ENCODE data around the gene PGLYRP3. TPM values are rescaled to one million over a fixed set of nuclear protein-coding genes. Genes with fewer than 3 reads are reported as not detected.
"Not testable (repeated sequence)": the region's sequence is repeated elsewhere in the genome, so short reads cannot be mapped to it uniquely, and the experiment has no call there.

PGLYRP3 gene
- total RNA-seq, 1 donor from 2014 or later, result not detected

DNA sequence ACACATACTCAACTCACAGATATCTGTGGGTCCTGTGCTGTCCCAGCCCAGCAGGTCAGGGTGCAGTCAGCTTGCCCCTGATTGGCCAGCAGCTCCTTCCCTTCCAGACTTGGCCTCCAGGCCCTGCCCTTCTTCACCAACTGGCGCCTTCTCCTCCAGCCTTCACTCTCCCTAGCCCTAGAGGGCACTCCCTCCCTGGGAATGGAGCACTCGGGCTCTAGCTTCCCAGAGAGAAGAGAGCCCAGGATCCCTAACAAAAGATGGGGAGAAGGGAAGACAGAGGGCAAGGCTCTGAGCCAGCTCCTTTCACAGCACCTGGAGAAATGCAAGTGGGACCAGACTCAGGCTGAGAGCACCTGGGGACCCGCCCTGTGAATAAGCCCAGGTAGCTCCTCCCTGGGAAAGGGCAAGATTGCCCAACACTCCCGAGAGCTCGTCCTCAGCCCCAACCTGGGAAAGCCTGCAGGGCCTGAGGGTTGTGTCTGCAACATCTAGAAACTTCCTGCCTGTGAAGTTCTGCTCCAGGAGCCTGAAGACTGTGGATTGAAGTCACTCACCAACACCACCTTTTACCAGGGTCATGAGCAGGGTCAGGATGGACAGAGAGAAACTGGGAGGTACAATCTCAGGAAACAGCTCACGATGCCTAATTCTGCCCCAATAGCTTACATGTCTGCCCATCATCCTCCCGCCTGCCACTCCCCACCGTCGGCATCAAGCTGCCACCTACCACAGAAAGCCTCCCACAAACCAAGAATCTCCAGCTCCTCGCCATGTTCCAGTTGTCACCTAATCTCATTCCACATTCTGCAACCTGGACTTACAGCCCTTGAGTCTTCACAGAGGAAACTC lies 36.0 kb upstream of the PGLYRP3 start, which contains the start of gene PGLYRP4:
Gene PGLYRP4, minus strand, starts transcription at position 331 of the 852 bp plus-strand sequence. CDS start 909 bp downstream, outside the sequence.
- DNase-seq, result no peak

DNA sequence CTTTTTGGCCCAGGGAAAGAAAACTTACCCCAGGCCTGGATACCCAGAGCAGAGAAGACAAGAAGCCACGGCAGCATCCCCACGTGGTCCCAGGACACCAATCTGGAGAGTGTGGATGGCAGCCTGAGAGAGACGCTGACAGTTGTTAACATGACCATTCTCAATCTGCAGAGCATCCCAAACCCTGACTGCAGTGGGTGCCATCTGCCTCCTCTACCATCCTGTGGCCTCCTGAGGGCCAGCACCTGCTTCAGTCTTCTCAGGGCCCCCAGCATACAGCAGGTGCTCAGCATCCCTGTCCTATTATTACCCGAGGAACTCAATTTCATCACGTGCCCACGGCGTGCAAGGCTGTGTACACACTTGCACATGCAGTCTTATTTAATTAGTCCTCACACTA lies 35.1 kb upstream of the PGLYRP3 start:
- DNase-seq, result no peak

DNA sequence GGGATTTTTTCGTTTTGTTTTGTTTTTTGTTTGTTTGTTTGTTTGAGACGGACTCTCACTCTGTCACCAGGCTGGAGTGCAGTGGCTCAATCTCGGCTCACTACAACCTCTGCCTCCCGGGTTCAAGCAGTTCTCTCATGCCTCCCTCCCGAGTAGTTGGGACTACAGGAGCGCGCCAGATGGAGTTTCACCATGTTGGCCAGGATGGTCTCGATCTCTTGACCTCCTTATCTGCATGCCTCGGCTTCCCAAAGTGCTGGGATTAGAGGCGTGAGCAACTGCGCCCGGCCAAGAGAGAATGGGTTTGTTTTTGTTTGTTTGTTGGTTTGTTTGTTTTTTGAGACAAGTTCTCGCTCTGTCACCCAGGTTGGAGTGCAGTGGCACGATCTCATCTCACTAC lies 34.3 kb upstream of the PGLYRP3 start:
- DNase-seq, result not testable (repeated sequence)

DNA sequence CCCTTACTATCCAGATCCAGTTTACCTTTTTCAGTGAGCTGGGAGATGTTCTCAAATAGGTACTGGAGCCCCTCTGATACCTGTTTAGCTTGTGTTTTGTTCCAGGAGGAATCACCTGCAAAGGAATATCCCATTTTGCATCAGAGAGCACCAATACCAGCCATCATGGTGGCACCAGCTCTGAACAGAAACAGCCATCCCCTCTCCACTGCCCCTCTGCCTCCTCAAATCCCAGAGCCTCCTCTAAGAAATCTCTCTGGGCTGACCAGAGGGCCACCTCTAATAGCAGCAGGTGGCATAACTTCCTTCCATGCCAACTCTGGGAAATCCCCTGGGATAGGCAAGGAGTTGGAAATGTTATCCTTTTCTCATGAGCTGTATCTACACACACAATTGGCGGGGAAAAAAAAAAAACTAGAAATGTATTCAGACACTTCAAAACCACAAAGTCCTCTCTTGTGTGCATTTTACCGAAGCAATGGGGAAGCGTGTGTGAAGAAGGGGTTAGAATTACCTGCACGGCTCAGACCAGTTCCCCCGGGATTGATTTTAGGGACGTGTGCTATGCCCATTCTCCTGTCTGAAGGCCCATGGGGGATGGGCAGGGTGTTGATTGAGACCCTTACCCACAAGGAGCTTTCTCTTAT lies 33.4 kb upstream of the PGLYRP3 start:
- DNase-seq, result no peak

DNA sequence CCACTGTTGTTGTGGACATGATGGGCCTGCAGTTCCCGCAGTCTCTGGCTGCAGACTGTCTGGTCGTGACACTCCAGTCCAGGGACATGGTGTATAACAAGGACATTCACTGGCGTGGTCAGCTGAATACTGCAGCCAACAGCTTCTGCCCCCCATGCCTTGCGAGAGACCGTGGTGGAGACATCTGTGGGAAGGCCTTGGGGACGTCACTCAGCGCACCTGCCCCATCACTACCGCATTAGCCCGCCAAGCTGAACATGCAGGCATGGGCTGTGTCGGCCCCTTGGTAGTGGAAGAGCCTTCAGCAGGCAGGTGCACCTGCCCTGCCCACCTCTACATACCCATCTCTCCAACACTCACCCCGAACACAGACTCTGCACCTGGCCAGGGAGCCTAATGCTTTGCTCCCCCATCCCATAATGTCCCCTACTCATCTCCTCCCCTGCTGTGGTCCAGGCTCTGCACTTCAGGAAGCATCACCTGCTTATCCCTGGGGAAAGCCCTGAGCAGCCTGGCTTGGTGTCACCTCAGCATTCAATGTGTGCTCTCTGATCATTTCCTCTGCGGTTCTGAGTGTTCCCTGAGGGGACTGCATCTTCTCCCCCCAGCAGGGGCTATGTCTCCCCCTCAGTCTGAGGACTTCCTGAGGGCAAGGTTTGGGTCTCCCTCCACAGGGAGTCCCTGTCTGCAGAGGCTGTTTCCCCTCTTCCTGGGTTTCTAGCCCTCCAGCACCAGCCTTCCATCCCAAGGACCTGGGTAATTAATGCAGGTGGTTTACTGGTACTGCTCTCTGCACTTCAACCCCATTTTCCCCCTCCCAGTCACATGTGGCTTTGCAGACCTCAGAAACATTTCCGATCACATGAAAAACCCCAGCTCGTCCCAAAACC lies 32.7 kb upstream of the PGLYRP3 start:
- DNase-seq, result no peak

DNA sequence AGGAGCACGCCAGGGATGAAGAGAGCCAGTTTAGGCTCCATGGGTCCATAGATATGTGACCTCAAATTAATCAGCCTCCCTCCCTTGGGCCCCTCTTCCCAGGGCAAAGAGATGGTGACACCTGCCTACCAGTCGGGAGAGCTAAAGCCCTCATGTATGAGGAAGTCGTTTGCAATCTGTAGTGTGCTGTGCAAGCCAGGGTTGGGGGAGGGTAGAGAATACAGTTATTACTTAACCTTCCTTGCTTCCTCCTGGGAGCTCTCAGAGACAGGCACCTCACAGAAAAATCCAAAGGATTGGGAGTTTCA lies 31.9 kb upstream of the PGLYRP3 start:
- no peak for DNase-seq

DNA sequence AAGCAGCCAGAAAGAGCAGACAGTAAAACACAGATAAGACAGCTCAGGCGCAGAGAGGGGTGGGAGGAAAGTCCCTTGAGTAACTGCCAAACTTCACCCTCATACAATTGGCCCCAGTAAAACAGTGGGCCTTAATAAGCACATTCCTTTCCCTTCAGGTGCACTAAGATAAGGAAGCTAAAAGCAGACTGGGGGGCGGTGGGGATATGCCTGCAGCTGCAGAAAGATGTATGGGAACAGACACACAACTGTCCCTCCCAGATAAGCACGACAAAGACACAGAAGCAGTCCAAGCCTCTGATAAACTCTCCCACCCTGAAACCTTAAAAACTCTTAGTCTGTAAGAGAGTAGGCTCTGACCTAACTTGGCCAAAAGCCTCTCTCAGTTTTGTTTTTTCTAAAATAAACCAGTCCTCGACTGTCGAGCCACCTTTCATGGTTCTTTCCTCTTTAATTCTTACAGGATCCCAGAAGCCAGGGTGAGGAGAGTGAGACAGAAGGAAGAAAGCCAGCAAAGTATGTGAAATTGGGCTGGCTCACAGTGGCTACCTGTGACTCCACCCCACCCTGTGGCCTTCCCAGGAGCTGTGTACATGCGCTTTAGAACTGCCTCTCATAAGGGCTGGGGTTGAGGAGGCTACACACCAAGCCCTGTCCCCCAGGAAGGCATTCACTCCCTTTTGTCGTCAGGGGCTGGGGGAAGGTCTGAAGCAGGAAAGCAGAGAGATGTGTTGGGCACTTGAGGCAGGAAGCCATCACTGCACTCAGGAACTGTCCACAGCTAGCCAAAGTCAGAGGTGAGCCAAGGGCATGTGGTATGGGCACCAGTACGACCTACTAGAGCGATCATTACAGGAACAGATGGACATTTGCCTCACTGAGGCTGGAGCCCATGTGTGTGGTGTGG lies 31.3 kb upstream of the PGLYRP3 start:
- DNase-seq, result no peak

DNA sequence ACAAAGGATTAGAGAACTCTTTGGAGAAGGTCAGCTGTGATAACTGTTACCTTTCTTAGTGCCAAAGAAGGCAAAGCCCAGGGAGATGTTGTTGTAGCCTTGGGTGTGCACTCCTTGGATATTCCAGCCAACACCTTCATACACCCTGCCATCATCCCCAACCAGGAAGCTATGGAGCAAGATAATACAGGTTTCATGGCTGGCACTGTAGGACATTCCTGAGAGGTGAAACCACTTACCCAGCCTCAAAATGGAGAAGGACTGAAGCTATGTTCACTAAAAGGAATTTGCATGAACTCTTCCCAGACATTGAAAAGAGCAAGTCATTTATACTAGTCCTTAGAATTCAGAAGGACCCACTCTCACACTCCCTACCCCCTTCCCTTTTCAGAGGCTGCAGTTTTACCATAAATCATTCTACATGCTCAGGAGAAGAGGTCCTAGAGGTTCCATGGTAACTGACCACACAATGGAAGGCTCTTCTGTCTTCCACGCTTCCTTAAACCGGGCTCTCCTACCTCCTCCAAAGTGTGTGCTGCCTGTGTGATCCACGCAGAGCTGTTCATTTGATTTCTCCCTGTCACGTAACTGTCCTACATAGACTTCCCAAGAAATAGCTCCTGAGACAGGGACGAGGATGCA lies 30.4 kb upstream of the PGLYRP3 start:
- no peak for DNase-seq

DNA sequence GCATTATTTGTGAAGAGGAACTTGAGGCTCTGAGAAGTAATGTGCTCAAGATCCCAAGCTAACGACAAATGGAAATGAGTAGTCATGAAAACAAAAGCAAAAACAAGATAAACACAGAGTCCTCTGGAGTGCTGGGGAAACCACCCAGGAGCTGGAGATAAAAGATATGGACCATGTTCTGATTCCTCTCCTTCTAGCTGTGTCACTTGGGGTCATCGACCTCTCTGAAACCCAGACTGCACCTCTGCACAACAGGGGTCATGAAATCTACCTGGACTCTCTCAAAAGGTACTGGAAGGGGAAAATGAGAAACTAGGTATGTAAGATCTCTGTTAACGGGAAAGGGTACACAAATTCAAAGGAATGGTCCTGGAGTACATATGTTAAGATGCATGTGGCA lies 29.4 kb upstream of the PGLYRP3 start:
- no peak for DNase-seq

DNA sequence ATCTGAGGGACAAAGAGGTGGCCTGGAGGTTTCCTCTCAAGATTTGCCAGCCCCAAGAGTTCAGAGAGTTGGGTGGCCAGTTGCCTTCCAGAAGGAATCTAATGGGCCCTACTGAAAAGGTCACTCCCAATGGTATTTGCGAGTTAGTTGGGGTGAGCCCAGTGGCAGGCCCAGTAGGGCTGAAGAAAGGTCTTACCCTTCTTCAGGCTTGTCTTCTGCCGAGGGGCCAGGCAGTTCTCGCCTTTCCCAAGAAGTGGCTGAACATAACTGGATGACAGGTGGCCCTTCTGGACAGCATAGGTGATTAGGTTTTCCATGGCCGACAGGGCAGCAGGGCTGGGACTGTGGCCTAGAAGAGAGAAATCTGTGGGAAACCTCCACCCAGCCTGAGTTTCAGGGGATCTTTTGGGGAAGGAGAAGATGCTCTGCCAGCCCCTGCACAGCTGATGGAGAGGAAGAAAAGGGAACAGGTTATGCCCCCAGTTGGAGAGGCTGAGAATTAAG lies 28.7 kb upstream of the PGLYRP3 start:
- no peak for DNase-seq

DNA sequence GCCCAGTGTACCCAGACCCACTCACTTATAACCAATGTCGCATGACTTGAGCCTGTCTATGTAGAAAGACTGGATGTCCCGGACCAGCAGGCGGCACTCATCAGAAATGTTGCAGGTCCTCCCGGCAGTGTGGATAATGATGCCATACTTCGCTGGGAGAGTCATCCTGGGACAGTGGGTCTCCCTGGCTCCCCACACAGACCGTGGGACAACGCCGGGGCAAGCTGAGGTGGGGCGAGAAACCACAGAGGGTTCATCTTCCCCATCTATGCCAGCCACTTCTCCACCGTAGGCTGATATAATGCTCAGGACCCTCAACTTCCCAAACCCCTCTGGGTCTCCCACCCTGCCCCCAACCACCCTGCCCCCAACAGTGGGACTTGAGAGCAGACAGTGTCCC lies 27.6 kb upstream of the PGLYRP3 start:
- no peak for DNase-seq

DNA sequence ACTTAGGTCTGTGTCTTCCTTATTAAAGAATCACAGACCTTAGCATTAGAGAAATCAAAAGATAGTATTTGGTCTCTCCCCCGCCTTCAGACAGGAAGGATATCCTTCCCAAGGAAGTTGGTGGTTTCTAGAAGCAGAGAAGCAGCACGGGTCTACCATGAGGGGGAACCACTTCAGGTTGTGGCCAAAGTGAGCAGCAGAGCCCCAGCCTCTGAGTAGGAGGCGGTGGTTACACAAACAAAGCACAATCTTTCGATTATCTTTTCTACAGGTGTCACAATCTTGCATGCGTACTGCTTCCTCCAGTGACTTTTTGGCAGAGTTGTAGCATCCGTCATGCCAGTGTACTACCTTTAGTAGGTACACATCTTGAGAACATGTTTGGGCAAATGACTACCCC lies 27.1 kb upstream of the PGLYRP3 start:
- no peak for DNase-seq

DNA sequence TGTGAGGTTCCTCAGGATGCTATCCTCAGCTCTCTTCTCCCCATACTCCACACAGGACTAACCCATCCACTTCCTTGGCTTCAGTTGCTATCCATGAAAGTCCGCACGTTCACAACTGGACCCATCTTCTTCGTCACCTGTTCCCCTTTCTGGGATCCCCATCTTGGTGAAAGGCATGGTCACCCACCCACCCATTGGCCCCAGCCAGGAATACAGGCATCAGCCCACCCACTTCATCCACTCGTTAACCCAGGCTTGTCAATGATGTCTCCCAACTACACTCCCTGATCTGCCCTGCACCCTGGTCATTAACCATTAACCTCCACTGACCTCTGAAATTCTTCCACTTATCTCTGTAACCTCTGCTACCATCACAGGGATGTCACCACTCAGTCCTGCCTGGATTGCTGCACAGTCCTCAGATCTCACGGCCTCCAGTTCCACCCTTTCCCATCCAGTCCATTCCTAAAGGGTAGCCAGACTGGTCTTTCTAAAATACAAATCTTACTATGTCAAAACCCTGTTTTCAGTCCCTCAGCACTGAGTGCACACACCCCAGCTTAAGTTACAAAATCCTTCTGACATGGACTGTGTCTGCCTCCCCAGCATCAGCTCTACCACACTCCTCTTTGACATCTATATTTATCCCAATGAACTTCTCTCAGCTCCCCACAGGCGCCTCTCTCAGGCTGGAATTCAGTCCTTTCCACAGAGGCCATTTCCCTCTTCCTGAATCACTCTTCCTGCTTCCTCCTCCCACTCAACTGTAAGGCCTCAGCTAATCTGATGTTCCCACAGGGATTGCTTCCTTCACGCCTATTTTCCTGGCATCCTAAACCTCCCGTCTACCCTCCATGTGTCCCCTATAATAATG lies 25.5 kb upstream of the PGLYRP3 start:
- DNase-seq, result no peak

DNA sequence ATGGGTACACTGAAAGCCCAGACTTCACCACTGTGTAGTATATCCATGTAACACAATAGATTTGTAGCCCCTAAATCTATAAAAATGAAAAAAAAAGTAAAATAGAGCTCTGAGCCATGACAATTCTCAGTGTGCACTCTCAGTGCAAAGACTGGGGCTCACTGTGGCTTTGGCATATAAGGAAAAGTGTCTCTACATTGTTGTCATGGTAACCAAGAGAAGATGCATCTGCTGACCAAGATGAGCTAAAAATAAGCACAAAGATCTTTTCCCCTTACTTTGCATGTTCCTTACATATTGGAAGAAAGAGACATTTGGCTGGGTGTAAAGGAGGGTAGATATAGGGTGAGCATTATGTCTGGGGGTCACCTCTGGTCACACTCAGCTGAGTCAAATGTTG lies 23.9 kb upstream of the PGLYRP3 start:
- no peak for DNase-seq

DNA sequence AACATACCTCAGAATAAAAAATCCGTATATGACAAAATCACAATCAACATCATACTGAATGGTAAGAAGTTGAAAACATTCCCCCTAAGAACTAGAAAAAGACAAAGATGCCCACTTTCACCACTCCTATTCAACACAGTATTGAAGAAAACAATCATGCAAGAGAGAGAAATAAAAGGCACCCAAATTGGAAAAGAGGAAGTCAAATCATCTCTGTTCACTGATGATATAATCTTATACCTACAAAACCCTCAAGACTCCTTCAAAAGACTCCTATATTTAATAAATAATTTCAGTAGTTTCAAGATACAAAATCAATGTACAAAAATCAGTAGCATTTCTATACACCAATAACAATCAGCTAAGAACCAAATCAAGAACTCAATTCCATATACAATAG lies 21.1 kb upstream of the PGLYRP3 start:
- DNase-seq, result no peak

DNA sequence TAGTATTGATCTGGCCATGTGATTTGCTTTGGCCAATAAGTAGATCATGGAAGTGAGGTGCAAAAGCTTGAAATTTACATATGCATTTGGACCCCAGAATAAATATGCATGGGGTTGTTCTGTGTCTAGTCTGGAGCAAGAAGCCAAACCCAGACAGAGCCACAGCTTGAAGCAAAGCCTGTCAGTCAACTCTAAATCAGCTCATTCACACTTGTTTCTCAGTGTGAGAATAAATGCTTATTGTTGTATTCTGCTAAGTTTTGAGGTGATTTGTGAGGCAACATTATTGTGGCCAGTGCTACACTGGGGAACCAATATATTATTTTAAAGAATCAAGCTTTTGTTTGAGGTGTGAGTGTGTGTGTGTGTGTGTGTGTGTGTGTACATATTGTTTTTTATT lies 12.2 kb upstream of the PGLYRP3 start:
- DNase-seq, result no peak

DNA sequence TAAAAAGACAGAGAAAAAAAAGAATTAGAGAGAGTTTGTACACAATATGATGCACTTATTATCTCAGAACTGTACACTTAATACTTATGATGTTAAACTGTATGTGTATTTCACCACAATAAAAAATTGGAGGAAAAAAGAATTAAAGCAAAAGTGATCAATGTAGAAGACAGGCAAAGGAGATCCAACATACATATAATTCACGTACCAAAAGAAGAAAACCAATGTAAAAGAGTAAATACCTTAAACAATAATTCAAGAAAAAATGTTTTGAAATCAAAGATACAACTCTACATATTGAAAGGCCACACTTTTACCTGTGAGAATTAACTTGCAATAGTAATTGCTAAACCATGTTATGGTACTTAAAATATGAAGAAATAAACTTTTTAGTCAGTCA lies 9.8 kb upstream of the PGLYRP3 start:
- DNase-seq, result no peak

DNA sequence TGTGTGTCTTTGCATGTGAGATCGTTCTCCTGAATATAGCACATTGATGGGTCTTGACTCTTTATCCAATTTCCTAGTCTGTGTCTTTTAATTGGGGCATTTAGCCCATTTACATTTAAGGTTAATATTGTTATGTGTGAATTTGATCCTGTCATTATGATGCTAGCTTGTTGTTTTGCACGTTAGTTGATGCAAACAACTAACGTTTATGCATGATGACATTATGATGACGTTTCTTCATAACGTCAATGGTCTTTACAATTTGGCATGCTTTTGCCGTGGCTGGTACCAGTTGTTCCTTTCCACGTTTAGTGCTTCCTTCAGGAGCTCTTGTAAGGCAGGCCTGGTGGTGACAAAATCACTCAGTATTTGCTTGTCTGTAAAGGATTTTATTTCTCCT lies 5.4 kb upstream of the PGLYRP3 start:
- not testable (repeated sequence) for DNase-seq

DNA sequence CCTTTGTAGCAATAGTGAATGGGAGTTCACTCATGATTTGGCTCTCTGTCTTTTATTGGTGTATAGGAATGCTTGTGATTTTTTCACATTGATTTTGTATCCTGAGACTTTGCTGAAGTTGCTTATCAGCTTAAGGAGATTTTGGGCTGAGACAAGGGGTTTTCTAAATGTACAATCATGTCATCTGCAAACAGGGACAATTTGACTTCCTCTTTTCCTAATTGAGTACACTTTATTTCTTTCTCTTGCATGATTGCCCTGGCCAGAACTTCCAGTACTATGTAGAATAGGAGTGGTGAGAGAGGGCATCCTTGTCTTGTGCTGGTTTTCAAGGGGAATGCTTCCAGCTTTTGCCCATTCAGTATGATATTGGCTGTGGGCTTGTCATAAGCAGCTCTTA lies 3.3 kb upstream of the PGLYRP3 start:
- not testable (repeated sequence) for DNase-seq

DNA sequence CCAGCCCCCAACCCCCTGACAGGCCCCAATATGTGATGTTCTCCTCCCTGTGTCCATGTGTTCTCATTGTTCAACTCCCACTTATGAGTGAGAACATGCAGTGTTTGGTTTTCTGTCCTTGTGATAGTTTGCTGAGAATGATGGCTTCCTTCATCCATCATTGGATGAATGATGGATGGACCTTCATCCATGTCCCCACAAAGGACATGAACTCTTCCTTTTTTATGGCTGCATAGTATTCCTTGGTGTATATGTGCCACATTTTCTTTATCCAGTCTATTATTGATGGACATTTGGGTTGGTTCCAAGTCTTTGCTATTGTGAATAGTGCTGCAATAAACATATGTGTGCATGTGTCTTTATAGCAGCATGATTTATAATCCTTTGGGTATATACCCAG lies 1.6 kb upstream of the PGLYRP3 start:
- DNase-seq, result not testable (repeated sequence)
